ENCODE results near the gene LTB4R2.

GRCh38 chr14:24316597-24316950 lies 6.6 kb downstream of the LTB4R2 start:
- no peak for TF ChIP-seq POLR2A (IDR thresholded peaks at IDR 0.05)
- TF ChIP-seq, protein P1, sequence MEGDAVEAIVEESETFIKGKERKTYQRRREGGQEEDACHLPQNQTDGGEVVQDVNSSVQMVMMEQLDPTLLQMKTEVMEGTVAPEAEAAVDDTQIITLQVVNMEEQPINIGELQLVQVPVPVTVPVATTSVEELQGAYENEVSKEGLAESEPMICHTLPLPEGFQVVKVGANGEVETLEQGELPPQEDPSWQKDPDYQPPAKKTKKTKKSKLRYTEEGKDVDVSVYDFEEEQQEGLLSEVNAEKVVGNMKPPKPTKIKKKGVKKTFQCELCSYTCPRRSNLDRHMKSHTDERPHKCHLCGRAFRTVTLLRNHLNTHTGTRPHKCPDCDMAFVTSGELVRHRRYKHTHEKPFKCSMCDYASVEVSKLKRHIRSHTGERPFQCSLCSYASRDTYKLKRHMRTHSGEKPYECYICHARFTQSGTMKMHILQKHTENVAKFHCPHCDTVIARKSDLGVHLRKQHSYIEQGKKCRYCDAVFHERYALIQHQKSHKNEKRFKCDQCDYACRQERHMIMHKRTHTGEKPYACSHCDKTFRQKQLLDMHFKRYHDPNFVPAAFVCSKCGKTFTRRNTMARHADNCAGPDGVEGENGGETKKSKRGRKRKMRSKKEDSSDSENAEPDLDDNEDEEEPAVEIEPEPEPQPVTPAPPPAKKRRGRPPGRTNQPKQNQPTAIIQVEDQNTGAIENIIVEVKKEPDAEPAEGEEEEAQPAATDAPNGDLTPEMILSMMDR (IDR thresholded peaks at IDR 0.05), result no peak

Measured in prostate gland (tissue), 2 donors.